ENCODE measurements around the gene KCNJ9. TPM values are rescaled to one million over a fixed set of nuclear protein-coding genes. Genes with fewer than 3 reads are reported as not detected.

KCNJ9 gene
- total and polyA plus RNA-seq, 4 donors: not detected

- TF ChIP-seq HNF4G (IDR thresholded peaks at IDR 0.05) (no peak), SP1 (IDR thresholded peaks at IDR 0.05) (peak; percentile 88), RXRA (IDR thresholded peaks at IDR 0.05) (peak in 1 of 2 donors; percentile 56), REST (IDR thresholded peaks at IDR 0.05) (peak; percentile 56), FOXA2 (IDR thresholded peaks at IDR 0.05) (no peak)
- Histone ChIP-seq H3K4me3 (ENCODE audit: low read depth in 1 of 3, low read length in 3 of 3) (no peak overlapping the region), H3K27me3 (ENCODE audit: control insufficient read depth in 4 of 4, insufficient read depth in 4 of 4, low read length in 3 of 4) (no peaks in the 10 kb centered on the region), H3K9me3 (ENCODE audit: control insufficient read depth in 4 of 4, low read length in 3 of 4) (no peaks in the 10 kb centered on the region), H3K36me3 (ENCODE audit: control insufficient read depth in 4 of 4, insufficient read depth in 3 of 4, low read depth in 1 of 4, low read length in 3 of 4) (peaks cover 0 to 22% (median 11%) of the 10 kb centered on the region in 4 donors), H3K4me1 (ENCODE audit: control insufficient read depth in 4 of 4, insufficient read depth in 4 of 4, low read length in 3 of 4) (peaks cover 32 to 62% (median 54%) of the 10 kb centered on the region in 4 donors), H3K9ac (ENCODE audit: low read depth in 1 of 2, low read length in 2 of 2) (no peak overlapping the region), H3K27ac (ENCODE audit: low read depth in 1 of 2, low read length in 2 of 2) (peak overlapping the region; percentile 47 to 87)
- WGBS: 32% methylated on average over 4 of the region's 4 CpGs
- no peak for DNase-seq (ENCODE audit: low spot score)
Measured at GRCh38 chr1:160094291-160094625, 12.9 kb downstream of the KCNJ9 start.

- no peak for DNase-seq (ENCODE audit: low spot score)
- H3K36me3 ChIP-seq (ENCODE audit: control insufficient read depth in 4 of 4, insufficient read depth in 3 of 4, low read depth in 1 of 4, low read length in 3 of 4): peaks cover 0 to 19% (median 11%) of the 10 kb centered on the region in 4 donors
- peaks cover 32 to 67% (median 58%) of the 10 kb centered on the region in 4 donors for H3K4me1 ChIP-seq (ENCODE audit: control insufficient read depth in 4 of 4, insufficient read depth in 4 of 4, low read length in 3 of 4)
Measured at GRCh38 chr1:160094806-160095205, 13.5 kb downstream of the KCNJ9 start.

More at GRCh38 chr1:160094806-160095205, 13.5 kb downstream of the KCNJ9 start:
- Histone ChIP-seq H3K9me3 (ENCODE audit: control insufficient read depth in 4 of 4, low read length in 3 of 4) (no peaks in the 10 kb centered on the region), H3K27me3 (ENCODE audit: control insufficient read depth in 4 of 4, insufficient read depth in 4 of 4, low read length in 3 of 4) (no peaks in the 10 kb centered on the region), H3K4me3 (ENCODE audit: low read depth in 1 of 3, low read length in 3 of 3) (no peak overlapping the region), H3K9ac (ENCODE audit: low read depth in 1 of 2, low read length in 2 of 2) (no peak overlapping the region), H3K27ac (ENCODE audit: low read depth in 1 of 2, low read length in 2 of 2) (peak overlapping the region; percentile 47 to 89)
- TF ChIP-seq TAF1 (conservative IDR thresholded peaks at IDR 0.05) (no peak), FOXA1 (IDR thresholded peaks at IDR 0.05) (no peak), REST (IDR thresholded peaks at IDR 0.05) (no peak), NR2F2 (IDR thresholded peaks at IDR 0.05) (no peak), CTCF (IDR thresholded peaks at IDR 0.05; ENCODE audit: low read depth, low read length, missing input control) (no peak), GABPA (IDR thresholded peaks at IDR 0.05 in 1 of 2, conservative IDR thresholded peaks at IDR 0.05 in 1 of 2) (no peak), YY1 (IDR thresholded peaks at IDR 0.05) (no peak)
- WGBS: 91% methylated on average over 14 of the region's 14 CpGs

All from liver (tissue), 9 donors.